HepG2 (cell line): ENCODE measurements around the gene RTBDN. TPM values are rescaled to one million over a fixed set of nuclear protein-coding genes. Genes with fewer than 3 reads are reported as not detected.

ENCODE experiments used
- HNF4A ChIP-seq: sonication (generic); formaldehyde crosslinking; IDR thresholded peaks from 2 replicates; pipeline ENCODE4 v1.4.0; 2020; ENCODE audit warnings: missing genetic modification reagents
- IRF2 ChIP-seq: IDR thresholded peaks from 2 replicates; pipeline ENCODE4 v1.6.1; 2018; ENCODE audit warnings: missing genetic modification reagents, missing compliant biosample characterization
- MED13 ChIP-seq: sonication (generic); formaldehyde crosslinking; IDR thresholded peaks from 2 replicates; pipeline ENCODE4 v1.5.0; 2020; ENCODE audit warnings: missing genetic modification reagents
- NFE2L1 ChIP-seq: sonication (generic); formaldehyde crosslinking; IDR thresholded peaks from 2 replicates; pipeline ENCODE4 v1.4.0; 2020; ENCODE audit warnings: missing genetic modification reagents, mild to moderate bottlenecking, borderline replicate concordance
- NR3C1 ChIP-seq: sonication (generic); formaldehyde crosslinking; IDR thresholded peaks from 2 replicates; pipeline ENCODE4 v1.4.0; 2020; ENCODE audit warnings: missing genetic modification reagents
- RBAK ChIP-seq: sonication (generic); formaldehyde crosslinking; IDR thresholded peaks from 2 replicates; pipeline ENCODE4 v1.5.1; 2020; ENCODE audit warnings: mild to moderate bottlenecking, missing genetic modification reagents
- SAP130 ChIP-seq: IDR thresholded peaks from 2 replicates; pipeline ENCODE4 v1.6.1; 2016; ENCODE audit warnings: low read depth
- SIX1 ChIP-seq: sonication (generic); formaldehyde crosslinking; IDR thresholded peaks from 2 replicates; pipeline ENCODE4 v1.4.0; 2020; ENCODE audit warnings: missing genetic modification reagents, borderline replicate concordance
- SKIL ChIP-seq: sonication (generic); formaldehyde crosslinking; IDR thresholded peaks from 2 replicates; pipeline ENCODE4 v1.8.0; 2022; ENCODE audit warnings: missing genetic modification reagents, mild to moderate bottlenecking, moderate library complexity, borderline replicate concordance
- TFDP2 ChIP-seq: sonication (generic); formaldehyde crosslinking; IDR thresholded peaks from 2 replicates; pipeline ENCODE4 v1.4.0; 2020; ENCODE audit warnings: missing genetic modification reagents
- U2AF1 ChIP-seq: fragments of 200-400 bp; formaldehyde crosslinking; optimal IDR thresholded peaks from 2 replicates; pipeline ENCODE3; 2017; ENCODE audit warnings: mild to moderate bottlenecking, low read depth, low read length
- ZBTB25 ChIP-seq: IDR thresholded peaks from 2 replicates; pipeline ENCODE4 v1.6.1; 2018; ENCODE audit warnings: missing genetic modification reagents
- ZBTB4 ChIP-seq: sonication (generic); formaldehyde crosslinking; IDR thresholded peaks from 2 replicates; pipeline ENCODE4 v1.4.0; 2020; ENCODE audit warnings: missing genetic modification reagents, mild to moderate bottlenecking, borderline replicate concordance
- ZMYM4 ChIP-seq: sonication (generic); formaldehyde crosslinking; IDR thresholded peaks from 2 replicates; pipeline ENCODE4 v1.8.1; 2023; ENCODE audit warnings: mild to moderate bottlenecking, missing genetic modification reagents
- ZNF264 ChIP-seq: sonication (generic); formaldehyde crosslinking; IDR thresholded peaks from 2 replicates; pipeline ENCODE4 v1.4.0; 2020; ENCODE audit warnings: missing genetic modification reagents
- ZNF564 ChIP-seq: sonication (generic); formaldehyde crosslinking; IDR thresholded peaks from 2 replicates; pipeline ENCODE4 v1.8.1; 2023; ENCODE audit warnings: mild to moderate bottlenecking, missing genetic modification reagents
- ZNF7 ChIP-seq: IDR thresholded peaks from 2 replicates; pipeline ENCODE4 v1.6.1; 2016; ENCODE audit warnings: missing biosample characterization, missing genetic modification reagents
- ZNF720 ChIP-seq: sonication (generic); formaldehyde crosslinking; IDR thresholded peaks from 2 replicates; pipeline ENCODE4 v1.4.0; 2020; ENCODE audit warnings: missing genetic modification reagents
- ZNF772 ChIP-seq: sonication (generic); formaldehyde crosslinking; IDR thresholded peaks from 2 replicates; pipeline ENCODE4 v1.5.0; 2020; ENCODE audit warnings: mild to moderate bottlenecking, missing genetic modification reagents
- polyA plus RNA-seq, 8 experiments: library from polyadenylated mRNA; depleted of rRNA in 3 of 8; stranded (reverse) in 7 of 8; unstranded in 1 of 8; fragments of >200 nt; fragmentation: Illumina TruSeq in 4 of 8; extraction: Trizol in 4 of 8; gene quantifications; 2 replicates each; pipeline versions ENCODE4 v1.2.1 to v1.2.3, GENCODE V29; 2011 to 2016; ENCODE audit warnings: low read depth in 4 of 8, missing spikeins in 1 of 8, mixed read lengths in 1 of 8; ENCODE audit not compliant: insufficient read depth in 1 of 8
- total RNA-seq, 5 experiments: library from RNA; depleted of rRNA; stranded (reverse); fragments of >200 nt; fragmentation: Illumina TruSeq; extraction: Trizol; gene quantifications; 2 replicates each; pipeline ENCODE4 v1.2.3, GENCODE V29; 2016; ENCODE audit warnings: low read depth in 1 of 5
- TF ChIP-seq, protein P1 (sequence below), 2 experiments: fragments of 450-650 bp in 1 of 2; sonication (generic) in 1 of 2; formaldehyde crosslinking; IDR thresholded peaks; 2 replicates each; pipeline versions ENCODE4 v1.5.0 to v1.8.0; 2020 to 2022; ENCODE audit warnings: mild to moderate bottlenecking in 1 of 2, missing genetic modification reagents in 1 of 2
- TF ChIP-seq, protein P2 (sequence below): sonication (generic); formaldehyde crosslinking; IDR thresholded peaks from 2 replicates; pipeline ENCODE4 v1.5.1; 2020; ENCODE audit warnings: missing genetic modification reagents, mild to moderate bottlenecking, borderline replicate concordance

Gene RTBDN
- total and polyA plus RNA-seq, 2 of the 13 experiments (the other 11 are each of a cell fraction or from before 2014, with no cell fraction given), result 0.27 to 0.48 TPM

- TF ChIP-seq TFDP2 (CRISPR knock-in tag) (peak; percentile 79), SIX1 (no peak), RBAK (CRISPR knock-in tag) (no peak), IRF2 (CRISPR knock-in tag) (peak; percentile 94; the same call in 1 of the 2 replicates), HNF4A (peak; percentile 23; the same call in 1 of the 2 replicates), SAP130 (peak; percentile 99), MED13 (CRISPR knock-in tag) (no peak), NR3C1 (no peak), ZBTB4 (CRISPR knock-in tag) (no peak), ZBTB25 (CRISPR knock-in tag) (peak; percentile 87; the same call in 1 of the 2 replicates), SKIL (CRISPR knock-in tag) (peak; percentile 84), ZNF720 (no peak), NFE2L1 (CRISPR knock-in tag) (no peak), U2AF1 (peak; percentile 98), ZNF264 (CRISPR knock-in tag) (no peak; the same call in 1 of the 2 replicates), ZNF564 (peak; percentile 88; the same call in 1 of the 2 replicates), ZMYM4 (CRISPR knock-in tag) (peak; percentile 91), ZNF772 (peak; percentile 95), ZNF7 (CRISPR knock-in tag) (no peak)
- TF ChIP-seq, protein P1, sequence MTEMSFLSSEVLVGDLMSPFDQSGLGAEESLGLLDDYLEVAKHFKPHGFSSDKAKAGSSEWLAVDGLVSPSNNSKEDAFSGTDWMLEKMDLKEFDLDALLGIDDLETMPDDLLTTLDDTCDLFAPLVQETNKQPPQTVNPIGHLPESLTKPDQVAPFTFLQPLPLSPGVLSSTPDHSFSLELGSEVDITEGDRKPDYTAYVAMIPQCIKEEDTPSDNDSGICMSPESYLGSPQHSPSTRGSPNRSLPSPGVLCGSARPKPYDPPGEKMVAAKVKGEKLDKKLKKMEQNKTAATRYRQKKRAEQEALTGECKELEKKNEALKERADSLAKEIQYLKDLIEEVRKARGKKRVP (CRISPR knock-in tag; IDR thresholded peaks at IDR 0.05), result peak in 1 of 2 experiments; percentile 59; a peak in 2 of 4 replicates
- TF ChIP-seq, protein P2, sequence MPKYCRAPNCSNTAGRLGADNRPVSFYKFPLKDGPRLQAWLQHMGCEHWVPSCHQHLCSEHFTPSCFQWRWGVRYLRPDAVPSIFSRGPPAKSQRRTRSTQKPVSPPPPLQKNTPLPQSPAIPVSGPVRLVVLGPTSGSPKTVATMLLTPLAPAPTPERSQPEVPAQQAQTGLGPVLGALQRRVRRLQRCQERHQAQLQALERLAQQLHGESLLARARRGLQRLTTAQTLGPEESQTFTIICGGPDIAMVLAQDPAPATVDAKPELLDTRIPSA, result no peak
Observed at GRCh38 chr19:12791345-12792050, 42.9 kb downstream of the RTBDN start, which contains the start of gene JUNB (continued).
